Astrocyte of the cerebellum (primary cell): ENCODE results near the gene STRN4.

Experiments
- DNase-seq: peaks from one replicate; pipeline ENCODE4 v3.0.0-alpha.2; 2011; ENCODE audit warnings: low read depth
- H3K4me3 ChIP-seq: 2 replicates; pipeline ENCODE4 v1.5.1; 2011; ENCODE audit warnings: mild to moderate bottlenecking, low read depth, low read length, moderate library complexity
- in situ Hi-C: cut with HindIII; loops from 2 replicates; pipeline ENCODE4 v1.10.0; 2017; ENCODE audit warnings: low sequenced_read_pairs
- TF ChIP-seq, protein P1 (sequence below): IDR thresholded peaks from 2 replicates; pipeline ENCODE4 v1.5.1; 2012; ENCODE audit warnings: low read length, low read depth, moderate library complexity, mild to moderate bottlenecking; ENCODE audit errors: missing control alignments

STRN4 gene

DNA sequence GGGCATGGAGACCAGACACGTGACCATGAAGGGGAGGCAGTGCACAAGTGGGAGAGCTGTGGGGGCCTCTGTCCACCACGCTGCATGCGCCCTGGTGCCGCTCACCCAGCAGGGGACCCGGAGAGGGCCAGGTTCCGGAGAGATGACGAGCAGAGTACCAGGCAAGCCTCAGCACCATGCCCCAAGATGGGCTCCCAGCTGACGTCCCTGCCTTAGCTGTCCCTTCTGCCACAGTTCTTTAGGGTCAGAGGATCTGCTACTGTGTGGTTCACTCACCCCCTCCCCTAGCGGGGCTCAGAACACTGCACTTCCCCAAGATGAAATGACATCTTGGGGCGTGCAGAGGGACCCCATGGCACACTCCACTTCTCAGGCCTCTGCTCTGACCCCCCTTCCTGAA, 19.7 kb downstream of the STRN4 start:
- no peak for DNase-seq
- no peak overlapping the region for H3K4me3 ChIP-seq
- TF ChIP-seq, protein P1, sequence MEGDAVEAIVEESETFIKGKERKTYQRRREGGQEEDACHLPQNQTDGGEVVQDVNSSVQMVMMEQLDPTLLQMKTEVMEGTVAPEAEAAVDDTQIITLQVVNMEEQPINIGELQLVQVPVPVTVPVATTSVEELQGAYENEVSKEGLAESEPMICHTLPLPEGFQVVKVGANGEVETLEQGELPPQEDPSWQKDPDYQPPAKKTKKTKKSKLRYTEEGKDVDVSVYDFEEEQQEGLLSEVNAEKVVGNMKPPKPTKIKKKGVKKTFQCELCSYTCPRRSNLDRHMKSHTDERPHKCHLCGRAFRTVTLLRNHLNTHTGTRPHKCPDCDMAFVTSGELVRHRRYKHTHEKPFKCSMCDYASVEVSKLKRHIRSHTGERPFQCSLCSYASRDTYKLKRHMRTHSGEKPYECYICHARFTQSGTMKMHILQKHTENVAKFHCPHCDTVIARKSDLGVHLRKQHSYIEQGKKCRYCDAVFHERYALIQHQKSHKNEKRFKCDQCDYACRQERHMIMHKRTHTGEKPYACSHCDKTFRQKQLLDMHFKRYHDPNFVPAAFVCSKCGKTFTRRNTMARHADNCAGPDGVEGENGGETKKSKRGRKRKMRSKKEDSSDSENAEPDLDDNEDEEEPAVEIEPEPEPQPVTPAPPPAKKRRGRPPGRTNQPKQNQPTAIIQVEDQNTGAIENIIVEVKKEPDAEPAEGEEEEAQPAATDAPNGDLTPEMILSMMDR = no peak
- in situ Hi-C loops = no loop called here

DNA sequence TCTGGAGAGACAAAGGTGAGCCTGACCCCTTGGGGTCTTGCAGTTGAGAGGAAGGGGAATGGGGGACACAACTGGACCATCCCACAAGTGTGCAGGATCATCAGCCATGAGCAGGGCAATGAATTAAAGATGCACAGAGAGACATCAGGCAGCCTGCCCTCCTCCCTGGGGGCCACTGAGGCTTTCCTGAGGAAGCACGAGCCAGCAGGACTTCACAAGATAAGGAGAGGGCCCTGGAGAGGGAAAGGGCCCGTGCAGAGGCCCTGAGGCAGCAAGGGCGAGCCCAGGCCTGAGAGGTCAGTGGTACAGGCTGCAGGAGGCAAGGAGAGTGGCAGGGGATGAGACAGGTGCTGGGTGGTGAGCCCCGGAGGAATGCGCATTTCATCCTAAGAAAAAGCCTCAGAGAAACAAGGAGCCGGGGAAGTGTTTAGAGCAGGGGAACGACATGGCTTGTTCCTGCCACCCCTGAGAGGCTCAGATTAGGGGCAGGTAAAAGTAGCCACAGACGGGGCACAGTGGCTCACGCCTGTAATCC, 20.3 kb downstream of the STRN4 start:
- TF ChIP-seq, protein P1 = no peak
- in situ Hi-C loops = no loop called here
- no peak for DNase-seq
- no peak overlapping the region for H3K4me3 ChIP-seq

DNA sequence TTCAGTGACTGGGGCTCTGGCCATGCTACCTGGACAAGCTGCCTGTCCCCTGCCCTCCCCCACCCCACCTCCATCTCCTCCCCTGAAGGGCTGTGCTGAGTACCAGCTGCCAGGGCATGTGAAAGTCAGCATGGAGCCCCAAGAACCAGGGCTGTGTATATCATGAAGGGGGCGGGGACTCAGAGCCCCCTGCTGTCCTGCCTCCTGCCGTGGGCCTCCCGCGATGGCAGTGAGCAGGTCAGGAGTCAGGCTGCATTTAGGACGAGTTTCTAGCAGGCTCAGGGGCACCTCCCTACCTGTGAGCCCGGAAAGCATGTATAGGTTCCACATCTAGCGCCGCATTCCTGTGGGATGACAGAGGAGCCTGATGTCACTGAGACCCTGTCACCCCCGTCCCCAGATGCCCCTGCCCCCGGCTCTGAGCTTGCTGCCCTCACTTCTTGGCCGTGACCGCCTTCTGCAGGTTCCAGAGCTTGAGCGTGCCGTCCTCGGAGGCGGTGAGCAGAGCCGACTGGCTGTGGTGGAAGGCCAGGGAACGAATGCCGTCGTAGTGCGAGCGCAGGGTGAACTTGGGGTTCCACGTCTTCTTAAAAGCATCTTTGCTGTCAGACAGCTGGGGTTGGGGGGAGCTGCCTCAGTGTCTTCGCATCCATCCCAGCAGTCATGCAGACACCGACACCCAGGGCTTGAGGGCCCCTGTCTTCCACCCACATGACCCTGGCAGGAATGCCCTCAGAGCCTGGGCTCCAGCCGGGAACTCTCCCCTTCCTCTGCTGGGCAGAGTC, 21.0 kb downstream of the STRN4 start:
- no peak overlapping the region for H3K4me3 ChIP-seq
- DNase-seq = no peak
- in situ Hi-C loops = no loop called here
- TF ChIP-seq, protein P1 = no peak

DNA sequence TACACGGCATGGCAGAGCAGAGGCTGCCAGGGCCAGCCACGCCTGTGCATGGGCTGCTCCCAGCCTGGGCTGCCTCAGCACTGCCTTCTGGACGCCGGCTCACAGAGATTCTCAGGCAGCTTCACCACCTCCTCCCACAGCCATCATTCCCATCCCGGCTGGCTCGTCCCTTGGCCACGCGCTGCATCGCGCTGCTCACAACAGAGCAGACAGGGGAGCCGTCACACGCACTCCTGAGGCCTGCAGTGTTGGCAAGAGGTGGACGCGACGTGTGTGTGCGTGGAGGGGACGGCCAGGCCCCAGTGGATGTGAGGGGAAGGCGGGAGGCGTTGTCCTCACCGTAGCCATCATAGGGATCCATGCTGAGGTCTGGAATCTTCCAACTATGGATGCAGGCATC, 21.8 kb downstream of the STRN4 start:
- no peak for DNase-seq
- TF ChIP-seq, protein P1 = no peak
- no peak overlapping the region for H3K4me3 ChIP-seq
- in situ Hi-C loops = no loop called here

DNA sequence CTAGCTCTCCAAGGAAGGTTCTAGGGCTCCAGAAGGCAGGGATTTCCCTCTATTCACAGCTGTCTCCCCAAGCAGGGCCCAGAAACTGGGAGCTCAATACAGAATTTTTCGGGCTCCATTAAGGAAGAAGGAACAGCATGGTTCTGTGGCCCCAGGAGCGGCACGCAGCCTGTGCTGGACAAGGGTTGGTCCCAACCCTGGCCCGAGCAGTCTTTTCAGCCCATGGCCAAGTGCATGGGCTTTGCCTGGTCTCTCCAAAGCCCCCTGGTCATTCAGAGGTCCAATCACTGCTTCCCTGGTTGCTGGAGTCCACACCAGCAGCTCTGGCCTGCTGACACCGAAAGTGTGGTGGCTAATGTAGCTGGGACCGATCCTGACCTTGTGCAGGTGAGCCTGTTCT, 22.8 kb downstream of the STRN4 start:
- no peak overlapping the region for H3K4me3 ChIP-seq
- TF ChIP-seq, protein P1 = no peak
- no peak for DNase-seq
- in situ Hi-C loops = no loop called here

DNA sequence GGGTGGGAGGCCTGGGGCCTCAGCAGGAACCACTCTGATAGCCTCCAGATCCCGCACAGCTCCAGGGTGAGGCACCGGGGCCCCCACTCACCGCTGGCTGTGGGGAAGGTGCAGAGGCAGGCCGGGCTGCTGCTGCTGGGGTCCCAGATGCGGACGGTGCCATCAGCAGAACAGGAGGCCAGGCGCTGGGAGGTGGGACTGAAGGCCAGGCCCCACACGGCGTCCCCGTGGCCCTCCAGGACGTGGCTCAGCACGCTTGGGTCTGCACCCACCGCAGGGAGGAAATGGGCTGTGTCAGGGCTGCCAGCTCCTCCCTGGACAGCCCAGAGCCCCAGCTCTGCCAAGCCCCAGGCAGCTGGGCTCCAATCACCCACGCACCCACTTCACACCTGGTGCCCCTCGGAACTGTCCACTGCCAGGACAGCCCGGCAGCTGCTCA, 23.2 kb downstream of the STRN4 start:
- TF ChIP-seq, protein P1 = no peak
- in situ Hi-C loops = no loop called here
- DNase-seq = no peak
- no peak overlapping the region for H3K4me3 ChIP-seq
